Measurements from ENCODE around the gene STIP1. TPM values are rescaled to one million over a fixed set of nuclear protein-coding genes. Genes with fewer than 3 reads are reported as not detected.
A peak's percentile ranks its signal among the peaks of the same experiment; 100 is the strongest.
"Not testable (repeated sequence)": the region's sequence is repeated elsewhere in the genome, so short reads cannot be mapped to it uniquely, and the experiment has no call there.

STIP1 gene
- total and polyA plus RNA-seq, 2 of the 8 experiments (the other 6 are each of a cell fraction or from before 2014, with no cell fraction given), result 140 to 329 TPM

DNA sequence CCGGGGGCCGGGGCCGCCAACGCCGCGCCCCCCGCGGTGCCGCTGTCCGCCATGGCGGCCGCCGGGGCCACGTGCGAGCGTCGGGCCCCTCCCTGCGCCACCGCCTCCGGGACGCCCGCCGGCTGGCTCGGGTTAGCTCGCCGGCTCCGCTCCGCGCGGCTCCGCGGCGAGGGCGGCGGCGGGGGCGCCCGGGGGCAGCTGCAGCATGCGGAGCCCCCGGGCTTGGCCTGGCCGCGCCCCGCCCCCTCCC, 60.6 kb downstream of the STIP1 start:
- ChIA-PET POLR2A (ENCODE audit: partially characterized antibody) (interaction anchor here (0.6 to 13.1 kb wide), 14 partner anchors 9 to 366 kb away, joined by 3 to 352 read pairs (median 21); partner anchors contain the start of genes BAD, DNAJC4, FERMT3 and GPR137), CTCF (ENCODE audit: partially characterized antibody) (interaction anchor here (1.3 to 10.0 kb wide), 7 partner anchors 9 to 94 kb away, joined by 4 to 102 read pairs (median 6); partner anchors contain the start of genes CATSPERZ and ESRRA)
- H3K18ac ChIP-seq (ENCODE audit: extremely low read depth, low read length), result not testable (repeated sequence)

More for the DNA sequence above, 60.6 kb downstream of the STIP1 start:
- H3K23ac ChIP-seq (ENCODE audit: insufficient read length); H3K4ac ChIP-seq (replicated peaks; ENCODE audit: insufficient read length, low read depth, low read length); H2AK5ac ChIP-seq (ENCODE audit: low read depth, low read length); H3K14ac ChIP-seq (ENCODE audit: insufficient read length); H2BK5ac ChIP-seq (ENCODE audit: low read depth, low read length); H3K27ac ChIP-seq (ENCODE audit: low read depth, low read length); H3K56ac ChIP-seq (replicated peaks; ENCODE audit: insufficient read length, low read depth, low read length); H3K79me1 ChIP-seq (ENCODE audit: low read depth, low read length); DNase-seq (ENCODE audit: low read depth in 1 of 2, low spot score in 2 of 2); H2BK15ac ChIP-seq (ENCODE audit: low read length); H2BK12ac ChIP-seq (ENCODE audit: low read depth, low read length); H2BK120ac ChIP-seq (replicated peaks; ENCODE audit: low read depth, low read length); H3K27me3 ChIP-seq (replicated peaks in 1 of 4; ENCODE audit: control insufficient read depth in 3 of 4, extremely low read depth in 1 of 4, insufficient read depth in 3 of 4, low read length in 3 of 4); H2AFZ ChIP-seq (ENCODE audit: low read length); H4K5ac ChIP-seq (ENCODE audit: insufficient read length, low read depth, low read length); H3K9me3 ChIP-seq (ENCODE audit: insufficient read depth in 2 of 2, low read depth in 1 of 2, low read length in 1 of 2); H4K8ac ChIP-seq (ENCODE audit: extremely low read depth, insufficient read depth, low read length); H2BK20ac ChIP-seq (ENCODE audit: low read length); FAIRE-seq; H4K91ac ChIP-seq (replicated peaks; ENCODE audit: insufficient read length, low read length): not testable (repeated sequence)
- H3K4me3 ChIP-seq (ENCODE audit: extremely low read depth in 1 of 4, insufficient read depth in 2 of 4, low read depth in 3 of 4, low read length in 4 of 4), result peak overlapping the region; percentile 56 to 99 (median 90); a peak in 5 of 8 replicates
- H3K79me2 ChIP-seq (ENCODE audit: control insufficient read depth in 1 of 2, insufficient read depth in 2 of 2, low read length in 2 of 2), result peaks cover 6 to 21% of the 10 kb centered on the region in 2 experiments; a peak in 3 of 4 replicates
- H3K23me2 ChIP-seq (ENCODE audit: low read depth, low read length), result peaks cover 18% of the 10 kb centered on the region
- peaks cover 0 to 48% (median 35%) of the 10 kb centered on the region in 4 experiments; a peak in 6 of 7 replicates for H3K4me1 ChIP-seq (replicated peaks in 1 of 4; ENCODE audit: control insufficient read depth in 3 of 4, insufficient read depth in 4 of 4, low read length in 3 of 4)
- TF ChIP-seq TAF1 (IDR thresholded peaks at IDR 0.05; ENCODE audit: low read depth, low read length) (0 out of 2 replicates have a peak, but pooled peaks have one; percentile 34), YY1 (IDR thresholded peaks at IDR 0.05; ENCODE audit: low read depth, low read length) (peak; percentile 36; the same call in 1 of the 2 replicates)
- H3K36me3 ChIP-seq (ENCODE audit: control insufficient read depth in 2 of 4, insufficient read depth in 4 of 4, low read length in 3 of 4), result peaks cover 0 to 17% (median 4%) of the 10 kb centered on the region in 4 experiments; a peak in 4 of 8 replicates
- H4K20me1 ChIP-seq (replicated peaks in 1 of 2; ENCODE audit: control insufficient read depth in 1 of 2, insufficient read depth in 2 of 2, low read length in 2 of 2), result peaks cover 0 to 13% of the 10 kb centered on the region in 2 experiments
- peak overlapping the region in 1 of 2 experiments; percentile 73; a peak in 1 of 4 replicates for H3K4me2 ChIP-seq (ENCODE audit: insufficient read depth in 1 of 2, low read depth in 2 of 2, low read length in 2 of 2)
- WGBS, 2 experiments (ENCODE audit: extremely low coverage in 1 of 2, insufficient coverage in 1 of 2, insufficient read length in 1 of 2, insufficient replicate concordance in 2 of 2, low coverage in 1 of 2, low lambda C conversion rate in 2 of 2, missing lambda C conversion rate in 1 of 2), result no CpG with 5 or more reads among the region's 43 CpGs
- peak overlapping the region in 2 of 4 experiments; percentile 66 to 71; a peak in 2 of 7 replicates for H3K9ac ChIP-seq (replicated peaks in 1 of 4; ENCODE audit: extremely low read depth in 1 of 4, low read depth in 3 of 4, low read length in 3 of 4)

All from H1 (cell line).